A673 (cell line): Measurements from ENCODE around the gene SPTLC2. TPM values are rescaled to one million over a fixed set of nuclear protein-coding genes. Genes with fewer than 3 reads are reported as not detected.

Experiments
- BruUV-seq: library from RNA; stranded (reverse); fragments of 400-500 nt; replicated peaks from 2 replicates; lab custom pipeline; 2021; lab: Mats Ljungman, UMichigan
- CTCF ChIA-PET: fragments of 300-600 bp; sonication (Branson Sonifier 250); formaldehyde crosslinking; loops from one replicate; lab custom pipeline; 2022; ENCODE audit warnings: antibody characterized with exemption; lab: Charles Lee
- POLR2A ChIA-PET: fragments of 300-600 bp; sonication (Branson Sonifier 250); formaldehyde crosslinking; loops from one replicate; lab custom pipeline; 2022; ENCODE audit warnings: antibody characterized with exemption; ENCODE audit not compliant: low non-redundant PET; lab: Charles Lee
- DNase-seq: peaks from one replicate; pipeline ENCODE4 v3.0.0-alpha.2; 2015; ENCODE audit warnings: low spot score
- H3K27ac ChIP-seq: fragments of 200-600 bp; sonication (generic); 2 replicates; pipeline ENCODE4 v1.5.1; 2016; ENCODE audit warnings: mixed run types, low read depth, mild to moderate bottlenecking, mixed read lengths, antibody characterized with exemption, low read length; ENCODE audit not compliant: poor library complexity, severe bottlenecking
- H3K27me3 ChIP-seq: fragments of 200-600 bp; sonication (generic); replicated peaks from 2 replicates; pipeline ENCODE4 v1.6.1; 2017; ENCODE audit warnings: mixed run types, low read depth, mild to moderate bottlenecking, mixed read lengths, antibody characterized with exemption, low read length; ENCODE audit not compliant: insufficient read depth, poor library complexity
- H3K36me3 ChIP-seq: fragments of 200-600 bp; sonication (generic); 2 replicates; pipeline ENCODE4 v1.6.1; 2016; ENCODE audit warnings: mixed run types, mild to moderate bottlenecking, mixed read lengths, antibody characterized with exemption, low read length; ENCODE audit not compliant: insufficient read depth, poor library complexity, severe bottlenecking
- H3K4me1 ChIP-seq: fragments of 200-600 bp; sonication (generic); 2 replicates; pipeline ENCODE4 v1.6.1; 2017; ENCODE audit warnings: mixed run types, mild to moderate bottlenecking, mixed read lengths, antibody characterized with exemption, low read length; ENCODE audit not compliant: insufficient read depth, poor library complexity, severe bottlenecking
- H3K4me3 ChIP-seq: fragments of 200-600 bp; sonication (generic); 2 replicates; pipeline ENCODE4 v1.5.1; 2016; ENCODE audit warnings: low read depth, mixed run types, mild to moderate bottlenecking, mixed read lengths, low read length; ENCODE audit not compliant: poor library complexity, severe bottlenecking
- H3K9me3 ChIP-seq: fragments of 200-600 bp; sonication (generic); 2 replicates; pipeline ENCODE4 v1.6.1; 2016; ENCODE audit warnings: mixed run types, low read depth, mild to moderate bottlenecking, mixed read lengths, antibody characterized with exemption, low read length; ENCODE audit not compliant: poor library complexity, severe bottlenecking
- EZH2 ChIP-seq: fragments of 200-600 bp; sonication (generic); IDR thresholded peaks from 2 replicates; pipeline ENCODE4 v1.6.1; 2017; ENCODE audit warnings: borderline replicate concordance, low read depth, mild to moderate bottlenecking, mixed read lengths, antibody characterized with exemption, low read length; ENCODE audit not compliant: poor library complexity, severe bottlenecking
- intact Hi-C: fragments of 100-400 bp; cut with micrococcal nuclease; formaldehyde crosslinking; loops from one replicate; pipeline ENCODE4 v1.10.0; 2022; ENCODE audit not compliant: unreplicated experiment
- total RNA-seq: library from RNA; stranded (reverse); gene quantifications from 2 replicates; pipeline ENCODE4 v1.2.3, GENCODE V29; 2021
- TF ChIP-seq, protein P1 (sequence below): fragments of 300-800, 200-600 bp; sonication (generic); conservative IDR thresholded peaks from 2 replicates; pipeline ENCODE4 v1.5.1; 2017; ENCODE audit warnings: low read depth, mild to moderate bottlenecking, antibody characterized with exemption, low read length, moderate library complexity, mixed read lengths

SPTLC2 gene
- total RNA-seq, 1 experiment from 2014 or later: 17.3 TPM

GRCh38 chr14:77612011-77612620 lies 4.3 kb downstream of the SPTLC2 start:
- Histone ChIP-seq H3K27ac (no peak overlapping the region), H3K4me1 (peaks cover 24% of the 10 kb centered on the region), H3K27me3 (no peaks in the 10 kb centered on the region), H3K36me3 (no peaks in the 10 kb centered on the region), H3K9me3 (no peaks in the 10 kb centered on the region), H3K4me3 (no peak overlapping the region)
- intact Hi-C loops: no loop called here
- POLR2A ChIA-PET: interaction anchor here (0.6 kb wide), 1 partner anchor 285 kb away, joined by 3 read pairs; no protein-coding TSS in a partner anchor
- no TSS peak for BruUV-seq
- TF ChIP-seq, protein P1, sequence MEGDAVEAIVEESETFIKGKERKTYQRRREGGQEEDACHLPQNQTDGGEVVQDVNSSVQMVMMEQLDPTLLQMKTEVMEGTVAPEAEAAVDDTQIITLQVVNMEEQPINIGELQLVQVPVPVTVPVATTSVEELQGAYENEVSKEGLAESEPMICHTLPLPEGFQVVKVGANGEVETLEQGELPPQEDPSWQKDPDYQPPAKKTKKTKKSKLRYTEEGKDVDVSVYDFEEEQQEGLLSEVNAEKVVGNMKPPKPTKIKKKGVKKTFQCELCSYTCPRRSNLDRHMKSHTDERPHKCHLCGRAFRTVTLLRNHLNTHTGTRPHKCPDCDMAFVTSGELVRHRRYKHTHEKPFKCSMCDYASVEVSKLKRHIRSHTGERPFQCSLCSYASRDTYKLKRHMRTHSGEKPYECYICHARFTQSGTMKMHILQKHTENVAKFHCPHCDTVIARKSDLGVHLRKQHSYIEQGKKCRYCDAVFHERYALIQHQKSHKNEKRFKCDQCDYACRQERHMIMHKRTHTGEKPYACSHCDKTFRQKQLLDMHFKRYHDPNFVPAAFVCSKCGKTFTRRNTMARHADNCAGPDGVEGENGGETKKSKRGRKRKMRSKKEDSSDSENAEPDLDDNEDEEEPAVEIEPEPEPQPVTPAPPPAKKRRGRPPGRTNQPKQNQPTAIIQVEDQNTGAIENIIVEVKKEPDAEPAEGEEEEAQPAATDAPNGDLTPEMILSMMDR: no peak
- TF ChIP-seq EZH2: no peak
- CTCF ChIA-PET: no interaction called here
- DNase-seq: no peak

DNA sequence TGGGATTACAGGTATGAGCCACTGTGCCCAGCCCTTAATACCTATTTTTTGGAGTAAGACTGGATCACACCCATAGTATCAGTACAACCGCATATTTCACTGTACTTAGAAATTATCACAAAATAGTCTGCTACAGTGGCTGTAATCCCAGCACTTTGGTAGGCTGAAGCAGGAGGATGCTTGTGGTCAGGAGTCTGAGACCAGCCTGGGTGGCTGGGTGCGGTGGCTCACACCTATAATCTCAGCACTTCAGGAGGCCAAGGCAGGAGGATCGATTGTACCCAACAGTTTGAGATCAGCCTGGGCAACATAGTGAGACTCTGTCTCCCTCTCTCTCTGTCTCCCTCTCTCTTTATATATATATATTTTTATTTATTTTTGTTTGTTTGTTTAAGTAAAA lies 5.9 kb downstream of the SPTLC2 start:
- no TSS peak for BruUV-seq
- H3K27ac ChIP-seq: no peak overlapping the region

GRCh38 chr14:77609922-77610321 lies 6.5 kb downstream of the SPTLC2 start:
- Histone ChIP-seq H3K27me3 (no peaks in the 10 kb centered on the region), H3K4me3 (no peak overlapping the region), H3K9me3 (no peaks in the 10 kb centered on the region), H3K4me1 (peaks cover 25% of the 10 kb centered on the region), H3K27ac (no peak overlapping the region), H3K36me3 (no peaks in the 10 kb centered on the region)
- no peak for TF ChIP-seq EZH2
- TF ChIP-seq, protein P1: no peak
- intact Hi-C loops: no loop called here
- no peak for DNase-seq
- ChIA-PET POLR2A (no interaction called here), CTCF (no interaction called here)
- BruUV-seq: no TSS peak

More for the DNA sequence above, 5.9 kb downstream of the SPTLC2 start:
- TF ChIP-seq, protein P1: no peak
- no peak for TF ChIP-seq EZH2
- intact Hi-C loops: no loop called here
- no peaks in the 10 kb centered on the region for H3K27me3 ChIP-seq
- POLR2A ChIA-PET: no interaction called here
- CTCF ChIA-PET: no interaction called here
- DNase-seq: no peak
- no peaks in the 10 kb centered on the region for H3K36me3 ChIP-seq
- no peaks in the 10 kb centered on the region for H3K9me3 ChIP-seq
- H3K4me1 ChIP-seq: peaks cover 22% of the 10 kb centered on the region
- no peak overlapping the region for H3K4me3 ChIP-seq
